Stimulated activated CD8-positive, alpha-beta memory T cell treated with anti-CD3 and anti-CD28 coated beads, Interleukin-15, amount 100 ng/mL, for 48 hours (primary cell): Measurements from ENCODE around the gene DNAH14.
"Not testable (repeated sequence)": the region's sequence is repeated elsewhere in the genome, so short reads cannot be mapped to it uniquely, and the experiment has no call there.

ENCODE experiments used
- DNase-seq, 2 donors: peaks; one replicate each; pipeline ENCODE4 v3.0.0-alpha.2; 2020; ENCODE audit warnings: low read depth in 2 of 2

The DNAH14 gene

DNA sequence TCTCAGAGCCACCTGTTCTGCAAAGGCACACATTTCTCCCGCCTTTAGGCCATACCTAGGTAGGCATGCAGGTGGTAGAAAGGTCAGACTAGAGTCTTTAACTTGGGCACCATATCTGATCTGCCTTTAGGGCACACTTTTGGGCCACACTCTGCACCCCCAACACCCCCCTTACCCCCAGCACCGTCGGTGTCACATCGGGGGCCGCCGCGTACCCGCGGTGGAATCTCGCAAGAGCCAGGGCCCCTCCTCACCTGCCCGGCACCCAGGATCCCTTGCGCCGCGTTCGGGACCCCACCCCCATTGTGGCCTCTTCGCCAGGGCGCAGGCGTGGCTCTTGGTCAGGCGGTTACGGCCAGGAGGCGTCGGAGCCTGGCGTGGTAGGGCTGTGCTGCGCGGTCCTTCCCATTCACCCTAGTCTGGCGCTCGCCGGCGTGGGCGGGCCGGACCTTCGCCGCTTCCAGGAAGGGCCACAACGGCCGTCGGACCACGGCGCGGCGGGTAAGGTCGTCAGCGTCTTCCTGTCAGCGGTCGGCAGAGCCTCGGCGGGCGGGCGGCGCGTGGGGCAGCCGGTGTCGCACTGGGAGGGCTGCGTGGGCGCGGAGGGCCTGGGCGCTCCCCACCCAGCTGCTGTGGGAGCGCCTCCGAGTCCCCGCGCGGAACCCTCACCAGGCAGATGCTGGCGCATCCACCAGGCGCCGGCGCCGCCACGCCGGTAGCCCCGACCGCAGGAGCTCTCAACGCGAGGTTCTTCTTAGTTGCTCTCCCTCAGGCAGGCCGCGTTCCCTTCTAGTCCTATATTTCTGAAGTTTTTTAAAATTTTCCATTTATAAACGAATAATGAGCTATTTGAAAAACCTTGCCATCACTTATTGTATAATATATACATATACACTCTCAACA, at the start of gene DNAH14:
TSS of gene DNAH14 (plus strand) at position 341 of the 903 bp plus-strand sequence. CDS start 23,028 bp downstream, outside the sequence.
- DNase-seq: peak in 1 of 2 donors; percentile 6

DNA sequence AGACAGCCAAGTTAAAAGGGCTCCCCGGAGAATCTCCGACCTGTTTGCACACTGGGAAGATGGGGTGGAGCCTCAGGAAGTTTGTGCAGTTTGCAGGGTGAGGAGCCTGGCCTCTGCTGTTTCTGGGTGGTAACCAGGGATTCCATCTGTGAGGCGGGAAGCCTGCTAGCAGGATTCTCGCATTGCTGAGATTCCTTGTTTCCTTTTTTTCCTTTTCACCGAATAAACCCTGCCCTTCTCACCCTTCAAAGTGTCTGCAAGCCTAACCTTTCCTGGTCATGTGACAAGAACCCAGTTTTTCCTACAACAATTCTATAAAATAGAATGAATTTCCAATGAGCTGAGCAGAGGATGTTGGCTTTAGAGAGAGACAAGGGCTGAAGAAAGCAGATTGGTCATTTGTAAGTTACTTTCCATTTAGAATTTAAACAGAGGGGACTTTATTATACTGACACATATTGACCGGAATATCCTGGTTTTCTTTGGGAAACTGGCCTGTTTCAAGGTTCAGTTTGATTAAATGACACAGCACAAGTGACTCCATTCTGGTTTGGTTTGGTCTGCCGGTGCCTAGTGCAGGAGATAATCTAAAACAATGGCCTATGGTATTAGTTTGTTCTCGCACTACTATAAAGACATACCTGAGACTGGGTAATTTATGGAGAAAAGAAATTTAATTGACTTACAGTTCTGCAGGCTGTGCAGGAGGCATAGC, 48.7 kb upstream of the DNAH14 start:
- no peak for DNase-seq

DNA sequence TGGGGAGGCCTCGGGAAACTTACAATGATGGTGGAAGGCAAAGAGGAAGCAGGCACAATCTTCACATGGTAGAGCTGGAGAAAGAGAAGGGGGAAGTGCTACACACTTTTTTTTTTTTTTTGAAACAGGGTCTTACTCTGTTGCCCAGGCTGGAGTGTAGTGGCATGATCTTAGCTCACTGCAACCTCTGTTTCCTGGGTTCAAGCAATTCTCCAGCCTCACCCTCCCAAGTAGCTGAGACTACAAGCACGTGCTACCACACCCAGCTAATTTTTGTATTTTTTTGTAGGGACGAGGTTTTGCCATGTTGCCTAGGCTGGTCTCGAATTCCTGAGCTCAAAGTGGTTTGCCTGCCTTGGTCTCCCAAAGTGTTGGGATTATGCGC, 48.2 kb upstream of the DNAH14 start:
- not testable (repeated sequence) for DNase-seq

DNA sequence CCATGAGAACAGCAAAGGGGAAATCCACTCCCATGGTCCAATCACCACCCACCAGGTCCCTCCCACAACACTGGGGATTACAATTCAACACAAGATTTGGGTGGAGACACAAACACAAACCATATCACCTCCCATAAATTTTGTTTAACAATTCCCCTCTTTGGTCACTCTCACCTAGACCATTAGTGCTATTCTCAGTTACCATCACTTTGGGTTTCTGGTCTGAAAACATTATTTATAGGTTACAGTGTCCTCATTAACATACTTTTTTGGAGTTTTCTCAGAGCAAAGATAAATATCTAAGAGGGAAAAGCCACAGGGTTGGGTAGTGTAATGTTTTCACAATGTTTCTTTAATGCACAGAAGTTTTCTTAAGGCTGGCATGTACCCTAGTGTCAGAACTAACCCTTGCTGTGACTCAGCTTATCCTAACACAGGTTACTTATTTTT, 47.7 kb upstream of the DNAH14 start:
- no peak for DNase-seq

DNA sequence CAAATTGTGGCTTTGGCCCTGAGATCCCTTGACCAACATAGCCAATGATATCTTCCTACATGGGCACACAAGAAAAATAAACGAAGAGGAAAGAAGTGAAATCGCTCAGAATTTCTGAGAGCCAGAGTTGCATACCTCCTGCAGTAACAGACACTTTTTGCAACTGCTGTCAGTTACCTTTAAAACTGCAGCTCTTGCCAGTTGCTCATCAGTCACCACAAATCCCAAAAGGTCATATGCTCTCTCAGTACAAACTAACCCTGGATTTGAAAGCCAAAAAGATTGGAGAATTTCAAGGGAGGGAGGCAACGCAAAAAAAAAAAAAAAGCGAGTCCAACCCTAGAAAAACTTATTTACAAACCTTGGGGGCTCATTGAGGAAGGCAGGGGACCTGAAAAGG, 47.2 kb upstream of the DNAH14 start:
- DNase-seq: no peak

DNA sequence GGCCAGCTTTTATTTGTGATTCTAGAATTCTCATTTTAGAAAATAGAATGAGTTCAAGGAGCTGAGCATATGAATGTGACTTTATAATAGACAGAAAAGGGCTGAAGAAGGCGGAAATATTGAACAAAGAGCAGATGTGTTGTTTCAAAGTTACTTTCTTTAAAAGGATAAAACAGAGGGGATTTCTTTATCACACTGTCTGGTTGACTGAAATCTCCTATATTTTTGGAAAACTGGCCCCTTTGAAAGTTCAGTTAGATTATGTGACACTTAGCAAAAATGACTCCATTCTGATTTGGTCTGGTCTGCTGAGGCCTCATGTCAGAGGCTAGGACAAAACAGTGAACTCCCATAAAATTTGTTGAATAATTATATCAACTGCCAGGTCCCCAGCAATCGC, 46.4 kb upstream of the DNAH14 start:
- no peak for DNase-seq

DNA sequence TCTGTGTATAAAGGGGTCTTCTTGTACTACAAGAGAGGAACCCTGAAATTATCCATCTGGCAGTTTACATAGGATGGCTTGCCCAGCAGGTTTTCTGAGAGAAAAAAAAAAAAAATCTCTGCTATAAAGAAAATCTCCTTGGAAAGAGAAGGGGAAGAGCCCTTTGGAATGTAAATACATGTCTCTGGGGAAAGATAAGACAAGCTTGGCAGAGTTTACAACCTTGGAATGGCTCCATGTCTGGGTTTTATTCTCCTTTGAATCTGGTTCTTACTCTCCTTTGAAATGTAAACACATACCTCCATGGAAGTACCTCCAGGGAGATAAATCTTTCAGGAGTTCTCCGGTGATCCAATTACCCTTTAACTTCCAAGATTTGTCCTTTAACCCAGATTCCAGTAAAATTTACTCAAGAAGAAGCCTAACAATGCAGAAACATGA, 45.1 kb upstream of the DNAH14 start:
- no peak for DNase-seq

DNA sequence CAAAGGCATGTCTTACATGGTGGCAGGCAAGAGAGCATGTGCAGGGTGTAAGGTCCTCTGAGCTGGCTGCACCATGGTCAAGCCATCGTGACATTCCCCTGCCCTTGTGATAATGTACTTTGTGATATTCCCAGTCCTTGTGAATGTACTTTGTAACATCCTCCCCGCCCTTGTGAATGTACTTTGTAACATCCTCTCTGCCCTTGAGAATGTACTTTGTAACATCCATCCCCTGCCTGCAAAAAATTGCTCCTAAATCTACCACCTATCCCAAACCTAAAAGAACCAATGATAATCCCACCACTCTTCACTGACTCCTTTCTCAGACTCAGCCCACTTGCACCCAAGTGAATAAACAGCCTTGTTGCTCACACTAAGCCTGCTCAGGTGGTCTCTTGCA, 44.1 kb upstream of the DNAH14 start:
- not testable (repeated sequence) for DNase-seq

DNA sequence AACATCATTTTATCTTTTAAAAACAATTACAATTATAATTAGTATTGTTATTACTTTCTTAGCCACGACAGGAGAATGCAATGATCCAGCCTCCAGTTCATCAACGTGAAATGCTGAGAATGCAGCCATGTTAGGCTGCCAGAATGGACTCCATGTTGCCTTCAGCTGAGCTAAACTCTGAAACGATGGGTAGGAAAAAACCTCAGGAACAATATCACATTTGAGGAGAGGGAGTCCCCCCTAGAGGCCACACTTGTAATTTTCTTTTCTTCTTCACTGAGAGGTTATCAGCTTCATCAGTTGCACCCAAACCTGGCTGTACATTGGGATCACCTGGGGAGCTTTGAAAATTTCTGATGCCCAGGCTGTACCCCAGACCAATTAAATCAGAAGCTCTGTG, 34.6 kb upstream of the DNAH14 start:
- no peak for DNase-seq

DNA sequence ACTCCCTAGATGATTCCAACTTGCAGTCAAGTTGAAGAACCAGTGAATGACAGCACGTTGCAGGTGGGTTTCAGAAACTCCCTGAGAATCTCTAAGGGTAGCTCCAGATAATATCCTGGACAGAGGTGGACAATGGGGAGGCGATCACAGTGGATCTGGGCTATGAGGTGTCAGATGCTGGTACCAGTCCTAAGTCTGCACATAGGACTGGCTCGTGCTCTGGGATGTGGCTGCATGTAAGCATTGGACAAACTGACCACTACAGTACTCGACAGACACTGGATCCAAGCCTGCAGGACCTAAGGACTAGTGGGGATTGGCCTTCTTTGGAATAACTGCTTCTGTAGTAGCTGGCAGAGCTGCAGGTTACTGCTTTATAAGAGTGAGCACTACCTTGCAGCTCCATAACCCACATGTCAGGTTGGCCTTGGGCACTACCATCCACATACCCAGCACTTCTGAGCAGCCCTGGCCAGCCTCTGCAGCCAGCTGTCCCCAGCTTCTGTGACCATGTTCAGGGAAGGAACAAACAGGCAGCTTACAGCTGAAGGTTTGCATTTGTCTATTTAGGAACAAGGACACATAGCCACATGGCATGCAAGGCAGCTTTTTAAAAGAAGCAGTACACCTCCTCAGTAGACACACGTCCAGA, 33.2 kb upstream of the DNAH14 start:
- no peak for DNase-seq

DNA sequence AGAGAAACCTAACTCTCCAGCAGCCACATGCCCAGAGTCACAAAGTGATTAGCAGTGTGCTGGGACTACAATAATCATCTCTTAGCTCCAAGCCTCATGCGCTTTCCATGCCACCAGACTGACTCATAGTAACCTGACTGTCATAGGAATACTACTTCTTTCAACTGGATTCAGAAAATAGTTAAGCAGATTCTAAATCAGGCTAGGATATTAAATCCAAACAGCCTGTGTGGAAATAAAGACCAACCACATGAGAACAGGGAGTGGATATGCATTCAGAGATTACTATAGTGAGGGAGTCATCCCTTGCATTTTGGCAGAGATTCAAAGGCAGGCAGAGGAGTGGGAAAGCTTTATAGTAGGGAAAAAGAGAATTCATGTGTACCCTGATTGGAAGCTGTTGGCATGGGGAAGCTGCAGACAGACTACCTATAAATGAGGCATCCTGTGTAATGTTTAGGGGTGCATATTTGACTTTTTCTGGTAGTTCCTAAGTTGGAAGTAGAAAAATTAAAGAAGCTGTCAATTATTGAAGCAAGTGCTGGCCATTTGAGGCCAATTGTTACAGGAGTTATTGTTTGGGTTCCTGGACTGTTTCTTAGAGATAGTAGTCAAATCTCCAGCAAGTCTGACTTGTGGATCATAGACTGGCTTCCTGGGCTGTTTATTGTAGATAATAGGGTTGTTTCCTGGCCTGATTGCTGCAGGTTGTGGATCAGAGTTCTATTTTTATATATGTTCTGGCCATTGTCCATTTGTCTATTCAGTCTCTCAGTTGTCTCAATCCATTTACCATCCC, 31.7 kb upstream of the DNAH14 start:
- DNase-seq: no peak

DNA sequence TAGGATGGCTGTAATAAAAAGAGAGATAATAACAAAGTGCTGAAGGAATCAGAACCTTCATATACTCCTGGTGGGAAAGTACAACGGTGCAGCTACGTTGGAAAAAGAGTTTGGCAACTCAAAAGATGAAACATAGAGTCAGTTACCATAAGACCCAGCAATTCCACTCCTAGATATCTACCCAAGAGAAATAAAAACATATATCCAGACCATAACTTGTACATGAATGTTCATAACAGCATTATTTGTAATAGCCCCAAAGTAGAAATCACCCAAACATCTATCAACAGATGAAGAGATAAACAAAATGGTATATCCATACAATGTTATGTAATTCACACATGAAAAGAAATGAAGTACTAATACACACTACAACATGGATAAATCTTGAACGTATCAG, 30.5 kb upstream of the DNAH14 start:
- DNase-seq: no peak

DNA sequence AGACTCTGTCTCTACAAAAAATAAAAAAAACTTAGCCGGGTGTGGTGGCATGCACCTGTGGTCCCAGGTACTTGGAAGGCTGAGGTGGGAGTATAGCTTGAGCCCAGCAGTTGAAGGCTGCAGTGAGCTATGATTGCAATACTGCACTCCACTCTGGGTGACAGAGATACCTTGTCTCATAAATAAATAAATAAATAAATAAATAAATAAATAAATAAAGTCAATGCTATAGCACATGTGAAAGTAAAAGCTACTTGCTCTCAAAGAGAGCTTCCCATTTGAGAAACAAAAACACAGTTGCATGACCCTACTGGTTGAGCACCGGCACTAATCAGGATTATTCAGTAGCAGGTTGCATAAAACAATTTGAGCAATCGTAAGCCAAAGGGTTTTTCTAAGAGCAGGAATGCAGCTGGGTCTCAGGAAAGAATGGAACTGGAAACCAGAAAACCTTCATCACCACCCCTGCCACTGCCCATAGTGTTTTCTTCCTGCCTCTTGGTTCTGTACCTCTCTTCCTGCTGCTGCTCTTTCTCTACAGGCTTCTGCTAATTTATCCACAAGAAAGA, 29.3 kb upstream of the DNAH14 start:
- DNase-seq: no peak

DNA sequence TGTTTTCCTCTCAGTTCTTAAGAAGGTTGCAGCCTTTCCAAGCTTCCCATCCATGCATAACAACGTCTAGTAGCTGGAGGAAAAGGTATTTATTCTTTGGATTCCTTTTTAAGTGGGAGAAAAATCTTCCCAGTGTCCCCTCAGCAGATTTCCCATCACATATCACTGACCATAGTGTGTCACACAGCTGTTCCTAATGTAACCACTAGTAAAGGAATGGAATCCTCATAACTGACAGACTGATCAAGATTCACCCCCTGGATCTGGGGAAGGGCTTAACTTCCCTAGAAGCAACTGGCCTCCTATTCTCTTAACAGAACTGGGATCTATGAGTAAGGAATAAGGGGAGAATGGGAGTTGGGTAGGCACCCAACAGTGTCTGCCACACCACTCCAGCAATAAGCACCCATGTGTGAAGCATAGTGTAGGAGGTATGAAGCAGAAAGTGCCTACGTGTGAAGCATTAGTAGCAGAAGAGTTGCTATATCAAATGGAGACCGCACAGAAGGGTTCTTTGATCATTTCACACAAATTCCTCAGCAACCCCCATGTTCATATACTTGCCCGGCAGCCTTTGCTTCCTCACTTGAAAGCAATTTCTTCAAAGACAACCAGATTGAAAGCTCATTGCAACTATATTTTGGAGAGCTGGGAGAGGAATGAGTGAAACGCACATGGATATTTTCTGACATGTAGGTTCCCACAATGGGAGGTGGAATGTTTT, 28.2 kb upstream of the DNAH14 start:
- DNase-seq: no peak

DNA sequence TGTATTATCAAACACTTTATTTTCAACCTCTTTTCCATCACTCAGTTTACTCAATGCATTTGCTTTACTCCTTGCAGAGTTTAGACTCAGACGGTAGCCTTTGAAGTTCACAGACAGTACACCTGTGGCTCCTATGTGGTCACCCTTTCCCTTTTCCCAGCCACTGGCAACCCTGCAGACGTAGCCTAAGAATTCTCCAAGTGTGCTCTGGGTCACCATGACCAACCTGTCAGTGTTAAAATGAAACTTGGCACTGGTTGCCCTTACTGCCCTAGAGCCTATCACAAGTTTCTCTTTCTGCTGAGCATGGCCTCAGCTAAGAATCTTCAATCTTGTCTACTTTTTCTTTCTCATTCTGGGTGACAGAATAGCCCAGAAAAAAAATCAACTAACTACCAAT, 25.5 kb upstream of the DNAH14 start:
- DNase-seq: no peak

DNA sequence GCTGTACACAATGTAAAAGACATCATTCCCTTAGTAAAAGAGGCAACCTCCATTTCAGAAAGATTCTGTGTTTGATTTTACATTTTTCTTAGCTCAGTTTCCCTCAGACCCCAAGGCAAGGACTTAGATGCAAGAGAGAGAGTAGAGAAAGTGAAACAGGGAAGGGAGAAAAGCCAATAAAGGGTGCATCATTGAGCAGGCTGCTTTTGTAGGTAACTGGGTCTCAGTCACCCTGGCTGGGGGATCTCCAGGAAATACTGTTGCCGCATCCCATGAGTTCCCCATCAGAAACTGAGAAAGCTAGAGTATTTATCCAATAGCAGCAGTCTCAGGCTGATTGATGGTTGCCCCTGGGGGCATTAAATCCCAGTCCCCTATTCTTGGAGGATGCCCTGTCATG, 23.1 kb upstream of the DNAH14 start:
- DNase-seq: no peak

DNA sequence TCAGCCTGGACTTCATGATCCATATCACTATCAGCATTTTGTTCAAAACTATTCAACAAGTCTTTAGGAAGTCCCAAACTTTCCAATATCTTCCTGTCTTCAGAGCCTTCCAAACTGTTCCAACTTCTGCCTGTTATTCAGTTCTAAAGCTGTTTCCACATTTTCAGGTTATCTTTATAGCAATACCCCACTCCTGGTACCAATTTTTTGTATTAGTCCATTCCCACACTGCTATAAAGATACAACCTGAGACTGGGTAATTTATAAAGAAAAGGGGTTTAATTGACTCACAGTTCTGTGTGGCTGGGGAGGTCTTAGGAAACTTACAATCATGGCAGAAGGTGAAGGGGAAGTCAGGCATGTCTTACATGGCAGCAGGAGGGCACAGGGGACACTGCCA, 18.3 kb upstream of the DNAH14 start:
- no peak for DNase-seq

DNA sequence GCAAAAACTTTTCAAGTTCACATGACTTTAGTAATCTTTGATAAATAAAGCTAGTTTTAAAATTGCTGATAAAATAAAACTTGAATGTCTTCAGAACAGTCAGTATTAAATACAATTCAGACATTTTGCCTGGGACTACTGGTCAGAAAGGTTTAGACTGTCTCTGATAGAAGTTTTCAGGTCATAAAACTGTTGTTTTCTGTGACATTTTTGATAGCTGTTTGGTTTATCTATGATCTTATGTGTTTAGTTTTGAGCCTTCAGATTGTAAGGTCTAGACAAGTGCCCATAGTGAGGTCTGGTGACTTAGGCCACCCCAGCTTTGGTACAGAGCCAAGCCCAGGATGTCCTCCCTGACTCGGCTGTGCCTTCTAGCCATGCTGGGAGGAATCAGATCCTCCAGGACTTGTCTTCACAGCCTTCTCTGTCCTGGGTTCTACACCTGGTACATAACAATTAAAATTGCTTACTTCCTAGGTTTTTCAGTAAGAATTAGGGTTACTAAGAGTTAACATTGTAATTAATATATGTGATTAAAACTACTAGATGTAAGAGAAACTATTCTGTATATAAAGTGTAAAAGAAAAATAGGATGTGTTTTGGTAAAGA, 15.1 kb upstream of the DNAH14 start:
- DNase-seq: no peak

DNA sequence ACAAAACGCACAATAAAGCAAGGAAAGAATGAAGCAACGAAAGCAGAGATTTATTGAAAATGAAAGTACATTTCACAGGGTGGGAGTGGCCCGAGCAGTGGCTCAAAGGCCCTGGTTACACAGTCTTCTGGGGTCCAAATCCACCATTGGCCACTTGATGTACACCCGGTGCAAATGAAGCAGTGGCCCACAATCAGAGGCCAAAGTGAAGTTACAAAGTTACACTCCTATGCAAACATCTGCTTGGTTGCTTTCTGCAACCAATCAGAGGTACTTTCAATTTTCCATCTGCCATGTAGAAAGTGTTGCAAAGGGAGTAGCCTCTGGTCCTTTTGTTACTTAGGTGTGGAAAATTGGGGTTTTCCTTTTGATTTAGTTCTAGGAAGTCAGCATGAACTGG, 10.0 kb upstream of the DNAH14 start:
- no peak for DNase-seq

DNA sequence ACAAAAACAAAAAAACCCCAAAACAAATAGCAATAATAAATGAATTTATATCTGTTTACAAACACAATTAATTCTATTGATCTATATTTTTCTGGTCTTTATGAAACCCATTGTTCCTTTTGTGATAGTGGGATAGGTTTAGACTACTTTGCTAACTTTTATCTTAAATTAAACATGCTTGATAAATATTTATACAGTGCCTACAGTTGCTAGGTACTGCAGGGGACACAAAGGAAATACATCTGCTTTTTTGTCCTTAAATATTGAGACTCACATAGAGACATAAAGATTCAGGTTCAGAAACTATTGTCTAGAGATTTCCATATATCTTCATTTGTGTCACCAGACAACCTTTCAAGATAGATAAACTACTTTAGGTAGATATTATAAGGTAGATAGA, 8.5 kb upstream of the DNAH14 start:
- no peak for DNase-seq
